CD4-positive, CD25-positive, alpha-beta regulatory T cell (primary cell): Measurements from ENCODE around the gene POU2F2. TPM values are rescaled to one million over a fixed set of nuclear protein-coding genes. Genes with fewer than 3 reads are reported as not detected.
"Not testable (repeated sequence)": the region's sequence is repeated elsewhere in the genome, so short reads cannot be mapped to it uniquely, and the experiment has no call there.

Experiments used
- ATAC-seq, 2 donors: fragments of 150-1000 bp; cut with Tn5 transposase; one replicate each; pipeline ENCODE4 v1.10.0; 2021; ENCODE audit warnings: low read depth in 2 of 2, moderate number of reproducible peaks in 2 of 2, moderate library complexity in 1 of 2
- DNase-seq, 3 donors: peaks; one replicate each; pipeline versions ENCODE4 v3.0.0 to v3.0.0-alpha.2; 2012 to 2022; ENCODE audit warnings: mixed read lengths in 1 of 3
- H3K27ac ChIP-seq: one replicate; pipeline ENCODE4 v1.7.0; 2013; ENCODE audit warnings: mild to moderate bottlenecking, low read length; ENCODE audit not compliant: insufficient read depth, poor library complexity, severe bottlenecking
- H3K27me3 ChIP-seq: one replicate; pipeline ENCODE4 v1.7.0; 2013; ENCODE audit warnings: low read length; ENCODE audit not compliant: control insufficient read depth, insufficient read depth
- H3K36me3 ChIP-seq: one replicate; pipeline ENCODE4 v1.7.0; 2013; ENCODE audit warnings: mild to moderate bottlenecking, low read length, moderate library complexity; ENCODE audit not compliant: control insufficient read depth, insufficient read depth
- H3K4me1 ChIP-seq: 2 replicates; pipeline ENCODE4 v1.7.0; 2013; ENCODE audit warnings: mild to moderate bottlenecking, low read length; ENCODE audit not compliant: insufficient read depth, control insufficient read depth, poor library complexity, severe bottlenecking
- H3K4me3 ChIP-seq: one replicate; pipeline ENCODE4 v1.7.0; 2013; ENCODE audit warnings: low read depth, mild to moderate bottlenecking, low read length, moderate library complexity
- H3K9me3 ChIP-seq, 2 experiments: 1 replicate in 1 of 2; 2 replicates in 1 of 2; pipeline ENCODE4 v1.7.0; 2013; ENCODE audit warnings: low read length in 2 of 2, mild to moderate bottlenecking in 1 of 2, moderate library complexity in 1 of 2; ENCODE audit not compliant: control insufficient read depth in 2 of 2
- H3K27ac Mint-ChIP-seq, 3 donors: one replicate each; pipeline ENCODE4 v1.8.0; 2020 to 2022; ENCODE audit warnings: mild to moderate bottlenecking in 3 of 3, mixed read lengths in 3 of 3, moderate library complexity in 2 of 3
- H3K27me3 Mint-ChIP-seq: one replicate; pipeline ENCODE4 v1.8.0; 2022; ENCODE audit warnings: mild to moderate bottlenecking, mixed read lengths
- H3K36me3 Mint-ChIP-seq: one replicate; pipeline ENCODE4 v1.8.0; 2020; ENCODE audit warnings: mixed read lengths
- H3K4me1 Mint-ChIP-seq, 4 donors: one replicate each; pipeline ENCODE4 v1.8.0; 2020 to 2022; ENCODE audit warnings: mixed read lengths in 4 of 4, mild to moderate bottlenecking in 1 of 4
- H3K4me3 Mint-ChIP-seq, 4 donors: one replicate each; pipeline ENCODE4 v1.8.0; 2020 to 2022; ENCODE audit warnings: mild to moderate bottlenecking in 4 of 4, mixed read lengths in 4 of 4, moderate library complexity in 3 of 4
- H3K9me3 Mint-ChIP-seq, 7 donors: one replicate each; pipeline ENCODE4 v1.8.0; 2020 to 2022; ENCODE audit warnings: mixed read lengths in 7 of 7, mild to moderate bottlenecking in 3 of 7, moderate library complexity in 2 of 7
- polyA plus RNA-seq, 4 donors: library from polyadenylated mRNA; unstranded; fragments of 300-500 nt; fragmentation: Illumina TruSeq; gene quantifications; one replicate each; pipeline ENCODE4 v1.2.3, GENCODE V29; 2021
- total RNA-seq: library from RNA; stranded (reverse); gene quantifications from one replicate; pipeline ENCODE4 v1.2.3, GENCODE V29; 2022

The POU2F2 gene
- total and polyA plus RNA-seq, 5 donors from 2014 or later: 4.2 to 48.9 (median 7.2) TPM

DNA sequence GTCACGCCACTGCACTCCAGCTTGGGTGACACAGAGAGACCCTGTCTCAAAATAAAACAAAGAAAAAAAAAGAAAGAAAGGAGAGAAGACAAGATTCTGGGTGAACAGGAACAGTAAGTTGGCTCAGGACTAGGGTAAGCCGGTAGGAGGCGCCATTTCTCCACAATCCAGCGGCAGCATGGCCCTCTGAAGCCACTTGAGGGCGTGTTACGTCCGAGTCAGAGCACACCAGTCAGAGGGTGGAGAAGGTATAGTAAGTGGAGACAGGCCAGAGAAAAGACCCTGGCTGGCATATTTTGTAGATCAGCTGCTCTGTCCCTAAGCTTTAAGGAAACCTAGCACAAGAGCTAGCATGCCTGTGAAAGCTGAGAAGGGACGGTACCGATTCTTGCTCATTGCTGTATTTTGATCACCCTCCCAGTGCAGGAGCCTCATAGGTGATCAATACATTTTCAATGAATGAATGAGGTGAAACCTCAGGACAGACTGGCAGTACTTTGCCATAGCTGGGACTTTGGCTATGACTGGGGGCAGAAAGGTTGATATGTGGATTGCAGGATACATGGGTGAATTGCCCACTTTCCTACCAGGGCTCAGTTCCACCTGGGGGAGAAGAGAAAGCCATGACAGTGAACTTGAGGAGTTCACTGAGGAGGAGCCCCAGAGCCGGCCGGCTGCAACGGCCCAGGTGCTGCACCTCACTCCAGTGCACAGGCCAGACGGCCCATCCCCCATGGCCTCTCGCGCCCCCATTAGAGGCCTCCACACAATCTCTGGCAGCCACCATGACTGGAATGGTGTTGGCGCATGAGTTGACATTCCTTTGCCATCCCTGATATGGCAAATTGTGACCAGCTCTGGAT, 23.5 kb downstream of the POU2F2 start:
- Histone ChIP-seq H3K27ac (peak overlapping the region; percentile 27), H3K36me3 (peaks cover 41% of the 10 kb centered on the region), H3K27me3 (no peaks in the 10 kb centered on the region), H3K4me3 (no peak overlapping the region), H3K9me3 (no peaks in the 10 kb centered on the region), H3K4me1 (peaks cover 5% of the 10 kb centered on the region)
- peak; percentile 79 to 93 (median 87) for DNase-seq
- peak; percentile 97 to 98 for ATAC-seq
- peaks cover 6 to 29% (median 15%) of the 10 kb centered on the region in 4 donors for H3K4me1 Mint-ChIP-seq
- no peaks in the 10 kb centered on the region for H3K27me3 Mint-ChIP-seq
- H3K4me3 Mint-ChIP-seq: no peak overlapping the region
- peak overlapping the region; percentile 22 to 81 (median 39) for H3K27ac Mint-ChIP-seq
- H3K9me3 Mint-ChIP-seq: no peaks in the 10 kb centered on the region
- peaks cover 40% of the 10 kb centered on the region for H3K36me3 Mint-ChIP-seq

DNA sequence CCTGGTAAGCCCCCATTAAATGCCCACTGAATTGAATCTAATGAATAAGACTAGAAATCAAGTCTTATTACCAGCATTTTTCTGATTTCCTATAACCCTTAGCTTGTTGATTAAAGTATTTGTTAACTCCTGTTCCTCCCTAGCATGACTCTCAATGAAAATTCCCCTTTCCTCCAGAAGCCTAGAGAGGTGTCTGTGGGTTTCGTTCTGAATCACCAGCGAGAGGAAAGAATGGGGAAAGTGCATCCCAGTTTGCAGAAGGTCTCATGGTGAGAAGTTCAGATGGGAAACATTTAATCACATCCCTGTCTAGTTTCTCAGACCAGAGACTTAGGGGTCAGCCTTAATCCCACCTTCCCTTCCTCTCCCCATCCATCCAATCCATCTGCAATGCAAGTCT, 26.9 kb downstream of the POU2F2 start:
- H3K27ac ChIP-seq: no peak overlapping the region
- DNase-seq: no peak
- peaks cover 5% of the 10 kb centered on the region for H3K4me1 ChIP-seq
- Mint-ChIP-seq H3K27ac (peak overlapping the region in 2 of 3 donors; percentile 36 to 61), H3K36me3 (peaks cover 20% of the 10 kb centered on the region), H3K4me3 (no peak overlapping the region), H3K4me1 (peaks cover 0 to 22% (median 11%) of the 10 kb centered on the region in 4 donors), H3K27me3 (no peaks in the 10 kb centered on the region), H3K9me3 (no peaks in the 10 kb centered on the region)
- no peaks in the 10 kb centered on the region for H3K27me3 ChIP-seq
- H3K36me3 ChIP-seq: peaks cover 36% of the 10 kb centered on the region
- no peak for ATAC-seq
- H3K9me3 ChIP-seq: no peaks in the 10 kb centered on the region
- no peak overlapping the region for H3K4me3 ChIP-seq

DNA sequence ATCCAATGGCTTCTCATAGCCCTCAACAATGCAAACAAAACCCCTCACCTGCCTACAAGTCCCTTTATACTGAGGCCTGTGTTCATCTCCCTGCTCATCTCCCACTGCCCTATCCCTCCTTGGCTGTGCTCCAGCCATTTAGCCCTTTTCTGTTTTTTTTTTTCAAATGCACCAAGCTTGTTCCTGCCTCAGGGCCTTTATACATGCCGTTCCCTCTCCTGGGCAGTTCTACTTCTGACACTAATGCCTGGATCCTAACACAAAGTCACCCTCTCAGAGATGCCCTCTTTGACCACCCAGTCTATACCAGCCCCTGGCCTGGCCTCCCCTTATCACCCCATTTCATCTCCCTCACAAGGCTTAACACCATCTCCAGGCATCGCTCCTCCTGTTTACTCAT, 29.4 kb downstream of the POU2F2 start:
- Mint-ChIP-seq H3K36me3 (peaks cover 29% of the 10 kb centered on the region), H3K27ac (peak overlapping the region in 2 of 3 donors; percentile 4 to 30)

DNA sequence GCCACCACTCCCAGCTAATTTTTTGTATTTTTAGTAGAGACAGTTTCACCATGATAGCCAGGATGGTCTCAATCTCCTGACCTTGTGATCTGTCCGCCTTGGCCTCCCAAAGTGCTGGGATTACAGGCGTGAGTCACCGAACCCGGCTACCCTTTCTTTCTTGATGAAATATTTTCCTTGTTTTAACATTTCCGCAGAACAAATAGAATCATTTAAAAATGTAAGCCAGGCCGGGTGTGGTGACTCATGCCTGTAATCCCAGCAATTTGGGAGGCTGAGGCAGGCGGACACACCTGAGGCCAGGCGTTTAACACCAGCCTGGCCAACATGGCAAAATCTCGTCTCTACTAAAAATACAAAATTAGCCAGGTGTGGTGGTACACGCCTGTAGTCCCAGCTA, 32.0 kb downstream of the POU2F2 start:
- H3K27me3 Mint-ChIP-seq, H3K9me3 ChIP-seq, H3K4me3 ChIP-seq, ATAC-seq, H3K27ac Mint-ChIP-seq, H3K27me3 ChIP-seq, H3K4me3 Mint-ChIP-seq, H3K4me1 ChIP-seq, H3K9me3 Mint-ChIP-seq, H3K27ac ChIP-seq, DNase-seq: not testable (repeated sequence)
- peaks cover 0 to 15% (median 1%) of the 10 kb centered on the region in 4 donors for H3K4me1 Mint-ChIP-seq
- H3K36me3 Mint-ChIP-seq: peaks cover 26% of the 10 kb centered on the region
- H3K36me3 ChIP-seq: peaks cover 57% of the 10 kb centered on the region

More for the DNA sequence above, 29.4 kb downstream of the POU2F2 start:
- Histone ChIP-seq H3K27ac (no peak overlapping the region), H3K4me3 (no peak overlapping the region), H3K36me3 (peaks cover 45% of the 10 kb centered on the region), H3K9me3 (no peaks in the 10 kb centered on the region), H3K4me1 (no peaks in the 10 kb centered on the region), H3K27me3 (no peaks in the 10 kb centered on the region)
- H3K9me3 Mint-ChIP-seq: no peaks in the 10 kb centered on the region
- no peak for ATAC-seq
- H3K4me1 Mint-ChIP-seq: peaks cover 0 to 17% (median 3%) of the 10 kb centered on the region in 4 donors
- DNase-seq: no peak
- H3K27me3 Mint-ChIP-seq: no peaks in the 10 kb centered on the region
- H3K4me3 Mint-ChIP-seq: no peak overlapping the region

DNA sequence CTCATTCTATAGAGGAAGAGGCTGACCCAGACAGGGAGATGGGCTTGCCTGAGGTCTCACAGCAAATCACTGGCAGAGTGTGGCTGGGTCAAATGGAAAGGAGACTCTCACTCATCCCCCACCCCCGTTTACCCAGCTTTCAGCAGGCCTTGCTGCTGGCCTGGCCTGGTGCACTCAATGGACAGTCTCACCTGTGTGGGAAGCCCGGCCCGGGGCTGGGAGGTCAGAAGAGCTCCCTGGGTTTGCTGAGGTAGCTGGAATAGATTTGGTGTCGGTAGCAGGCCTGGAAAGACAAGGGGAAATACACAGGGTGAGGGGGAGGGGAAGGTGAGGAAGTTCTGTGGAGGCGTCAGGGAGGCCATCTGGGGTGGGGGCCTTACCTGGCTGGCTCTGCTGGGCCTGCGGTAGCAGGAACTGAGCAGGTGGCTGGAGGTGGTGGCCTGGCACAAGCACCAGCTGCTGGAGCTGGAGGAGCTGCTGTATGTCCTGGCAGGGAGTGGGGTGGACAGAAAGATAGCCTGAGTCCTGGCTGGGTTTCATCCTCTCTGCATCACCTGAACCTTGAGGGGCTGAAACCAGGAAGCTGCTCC, 32.8 kb downstream of the POU2F2 start:
- Histone ChIP-seq H3K27me3 (no peaks in the 10 kb centered on the region), H3K4me1 (no peaks in the 10 kb centered on the region), H3K9me3 (no peaks in the 10 kb centered on the region), H3K27ac (no peak overlapping the region), H3K36me3 (peaks cover 62% of the 10 kb centered on the region), H3K4me3 (no peak overlapping the region)
- no peaks in the 10 kb centered on the region for H3K9me3 Mint-ChIP-seq
- peaks cover 0 to 10% (median 1%) of the 10 kb centered on the region in 4 donors for H3K4me1 Mint-ChIP-seq
- peak overlapping the region in 2 of 3 donors; percentile 25 to 52 for H3K27ac Mint-ChIP-seq
- no peak overlapping the region for H3K4me3 Mint-ChIP-seq
- ATAC-seq (no peak), DNase-seq (no peak)
- H3K36me3 Mint-ChIP-seq: peaks cover 26% of the 10 kb centered on the region
- H3K27me3 Mint-ChIP-seq: no peaks in the 10 kb centered on the region

- DNase-seq: no peak
- no peak overlapping the region for H3K27ac ChIP-seq
- Mint-ChIP-seq H3K9me3 (no peaks in the 10 kb centered on the region), H3K4me3 (no peak overlapping the region), H3K27ac (peak overlapping the region in 2 of 3 donors; percentile 25 to 52), H3K4me1 (peaks cover 0 to 10% (median 0%) of the 10 kb centered on the region in 4 donors), H3K27me3 (no peaks in the 10 kb centered on the region), H3K36me3 (peaks cover 32% of the 10 kb centered on the region)
- H3K4me3 ChIP-seq: no peak overlapping the region
- no peaks in the 10 kb centered on the region for H3K9me3 ChIP-seq
- peaks cover 63% of the 10 kb centered on the region for H3K36me3 ChIP-seq
- ATAC-seq: no peak
- no peaks in the 10 kb centered on the region for H3K27me3 ChIP-seq
- H3K4me1 ChIP-seq: no peaks in the 10 kb centered on the region
Observed at GRCh38 chr19:42098781-42099180, 33.5 kb downstream of the POU2F2 start.

DNA sequence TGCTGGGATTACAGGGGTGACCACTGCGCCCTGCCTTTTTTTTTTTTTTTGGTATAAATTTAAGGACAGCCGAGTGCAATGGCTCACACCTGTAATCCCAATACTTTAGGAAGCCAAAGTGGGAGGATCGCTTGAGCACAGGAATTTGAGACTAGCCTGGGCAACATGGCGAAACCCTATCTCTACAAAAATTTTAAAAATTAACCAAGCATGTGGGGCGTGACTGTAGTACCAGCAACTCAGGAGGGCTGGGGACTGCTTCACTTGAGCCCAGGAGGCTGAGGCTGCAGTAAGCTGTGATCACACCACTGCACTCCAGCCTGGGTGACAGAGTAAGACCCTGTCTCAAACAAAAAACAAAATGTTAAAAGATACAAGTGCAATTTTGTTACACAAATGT, 34.8 kb downstream of the POU2F2 start:
- H3K4me3 Mint-ChIP-seq: no peak overlapping the region
- H3K27me3 Mint-ChIP-seq: no peaks in the 10 kb centered on the region
- Histone ChIP-seq H3K27me3 (no peaks in the 10 kb centered on the region), H3K36me3 (peaks cover 65% of the 10 kb centered on the region), H3K27ac (no peak overlapping the region), H3K4me3 (no peak overlapping the region), H3K9me3 (no peaks in the 10 kb centered on the region), H3K4me1 (no peaks in the 10 kb centered on the region)
- H3K27ac Mint-ChIP-seq: peak overlapping the region in 1 of 3 donors; percentile 69
- H3K4me1 Mint-ChIP-seq: peaks cover 0 to 4% (median under 1%) of the 10 kb centered on the region in 4 donors
- DNase-seq (no peak), ATAC-seq (no peak)
- H3K9me3 Mint-ChIP-seq: no peaks in the 10 kb centered on the region
- peaks cover 31% of the 10 kb centered on the region for H3K36me3 Mint-ChIP-seq
